Esophagus (tissue), 2 donors: ENCODE data around the gene ELAVL2. TPM values are rescaled to one million over a fixed set of nuclear protein-coding genes. Genes with fewer than 3 reads are reported as not detected.
"Not testable (repeated sequence)": the region's sequence is repeated elsewhere in the genome, so short reads cannot be mapped to it uniquely, and the experiment has no call there.

ENCODE experiments used
- H3K27ac ChIP-seq, 2 donors: one replicate each; pipeline ENCODE4 v1.5.1; 2013; ENCODE audit warnings: low read depth in 2 of 2, mild to moderate bottlenecking in 2 of 2, inconsistent platforms in 1 of 2, low read length in 1 of 2, moderate library complexity in 1 of 2
- H3K27me3 ChIP-seq, 2 donors: one replicate each; pipeline ENCODE4 v1.6.1; 2013; ENCODE audit warnings: low read length in 2 of 2, control low read depth in 1 of 2, mild to moderate bottlenecking in 1 of 2; ENCODE audit not compliant: insufficient read depth in 2 of 2, control insufficient read depth in 1 of 2
- H3K36me3 ChIP-seq, 2 donors: one replicate each; pipeline ENCODE4 v1.6.1; 2013; ENCODE audit warnings: low read length in 1 of 2; ENCODE audit not compliant: control insufficient read depth in 2 of 2, insufficient read depth in 2 of 2
- H3K4me1 ChIP-seq, 2 donors: one replicate each; pipeline ENCODE4 v1.6.1; 2013; ENCODE audit warnings: low read length in 1 of 2; ENCODE audit not compliant: control insufficient read depth in 2 of 2, insufficient read depth in 2 of 2
- H3K4me3 ChIP-seq, 2 donors: one replicate each; pipeline ENCODE4 v1.5.1; 2013; ENCODE audit warnings: low read length in 2 of 2, mild to moderate bottlenecking in 2 of 2, low read depth in 1 of 2, moderate library complexity in 1 of 2
- H3K9me3 ChIP-seq, 2 donors: one replicate each; pipeline ENCODE4 v1.6.1; 2013; ENCODE audit warnings: mild to moderate bottlenecking in 2 of 2, low read depth in 1 of 2, low read length in 1 of 2, moderate library complexity in 1 of 2; ENCODE audit not compliant: control insufficient read depth in 2 of 2, insufficient read depth in 1 of 2
- WGBS, 2 donors: extraction: QIAGEN DNeasy Blood & Tissue Kit; methylation state at CpG; one replicate each; pipeline ENCODE4 v1.1.7; 2013; 5-methylcytosine and 5-hydroxymethylcytosine counted together
- polyA plus RNA-seq, 2 donors: library from polyadenylated mRNA; stranded (reverse); fragments of 200-250 nt; gene quantifications; one replicate each; pipeline ENCODE4 v1.2.3, GENCODE V29; 2013
- donor health status: healthy with polysubstance abuse.
- donor health status: Bipolar disorder and iron deficiency.

The ELAVL2 gene
- polyA plus RNA-seq, 2 donors, result 0.02 TPM

GRCh38 chr9:23733495-23734078 lies 92.5 kb downstream of the ELAVL2 start:
- no peaks in the 10 kb centered on the region for H3K36me3 ChIP-seq
- no peak overlapping the region for H3K4me3 ChIP-seq
- H3K9me3 ChIP-seq, result no peaks in the 10 kb centered on the region
- H3K27me3 ChIP-seq, result no peaks in the 10 kb centered on the region
- H3K4me1 ChIP-seq, result no peaks in the 10 kb centered on the region
- H3K27ac ChIP-seq, result no peak overlapping the region
- 71 to 86% methylated on average over 2 of the region's 2 CpGs for WGBS, 2 donors

GRCh38 chr9:23731353-23731752 lies 94.7 kb downstream of the ELAVL2 start:
- Histone ChIP-seq H3K4me3 (no peak overlapping the region), H3K36me3 (no peaks in the 10 kb centered on the region), H3K27me3 (no peaks in the 10 kb centered on the region), H3K9me3 (no peaks in the 10 kb centered on the region), H3K27ac (no peak overlapping the region), H3K4me1 (no peaks in the 10 kb centered on the region)
- WGBS, 2 donors, result 55 to 74% methylated on average over 3 of the region's 3 CpGs

GRCh38 chr9:23730364-23730763 lies 95.7 kb downstream of the ELAVL2 start:
- no peaks in the 10 kb centered on the region for H3K36me3 ChIP-seq
- WGBS, 2 donors, result 81 to 83% methylated on average over 2 of the region's 2 CpGs
- no peaks in the 10 kb centered on the region for H3K4me1 ChIP-seq
- no peaks in the 10 kb centered on the region for H3K9me3 ChIP-seq
- H3K4me3 ChIP-seq, result no peak overlapping the region
- no peak overlapping the region for H3K27ac ChIP-seq
- no peaks in the 10 kb centered on the region for H3K27me3 ChIP-seq

GRCh38 chr9:23728736-23729135 lies 97.3 kb downstream of the ELAVL2 start:
- WGBS, 2 donors, result 72 to 81% methylated on average over 2 of the region's 2 CpGs
- H3K9me3 ChIP-seq, result no peaks in the 10 kb centered on the region
- no peak overlapping the region for H3K27ac ChIP-seq
- H3K27me3 ChIP-seq, result no peaks in the 10 kb centered on the region
- no peak overlapping the region for H3K4me3 ChIP-seq
- H3K4me1 ChIP-seq, result no peaks in the 10 kb centered on the region
- no peaks in the 10 kb centered on the region for H3K36me3 ChIP-seq

GRCh38 chr9:23725279-23725946 lies 100.6 kb downstream of the ELAVL2 start:
- WGBS, 2 donors, result 87 to 89% methylated on average over 6 of the region's 6 CpGs
- Histone ChIP-seq H3K36me3 (no peaks in the 10 kb centered on the region), H3K4me1 (no peaks in the 10 kb centered on the region)

GRCh38 chr9:23723672-23724071 lies 102.4 kb downstream of the ELAVL2 start:
- WGBS, 2 donors, result 84% methylated on average over 2 of the region's 2 CpGs
- no peaks in the 10 kb centered on the region for H3K36me3 ChIP-seq

More at GRCh38 chr9:23725279-23725946, 100.6 kb downstream of the ELAVL2 start:
- no peak overlapping the region for H3K27ac ChIP-seq
- H3K27me3 ChIP-seq, result no peaks in the 10 kb centered on the region
- no peaks in the 10 kb centered on the region for H3K9me3 ChIP-seq
- no peak overlapping the region for H3K4me3 ChIP-seq

GRCh38 chr9:23723048-23723447 lies 103.0 kb downstream of the ELAVL2 start:
- not testable (repeated sequence) for H3K9me3 ChIP-seq, H3K27ac ChIP-seq, H3K36me3 ChIP-seq, H3K4me3 ChIP-seq, H3K4me1 ChIP-seq, H3K27me3 ChIP-seq
- WGBS, 2 donors, result 87 to 95% methylated on average over 4 of the region's 4 CpGs

More at GRCh38 chr9:23723672-23724071, 102.4 kb downstream of the ELAVL2 start:
- Histone ChIP-seq H3K27me3 (no peaks in the 10 kb centered on the region), H3K4me3 (no peak overlapping the region), H3K27ac (no peak overlapping the region), H3K4me1 (no peaks in the 10 kb centered on the region), H3K9me3 (no peaks in the 10 kb centered on the region)

GRCh38 chr9:23721466-23721865 lies 104.6 kb downstream of the ELAVL2 start:
- Histone ChIP-seq H3K4me3 (no peak overlapping the region), H3K27ac (no peak overlapping the region), H3K9me3 (no peaks in the 10 kb centered on the region), H3K4me1 (no peaks in the 10 kb centered on the region), H3K27me3 (no peaks in the 10 kb centered on the region), H3K36me3 (no peaks in the 10 kb centered on the region)

GRCh38 chr9:23717505-23717904 lies 108.5 kb downstream of the ELAVL2 start:
- H3K36me3 ChIP-seq, result no peaks in the 10 kb centered on the region
- H3K27me3 ChIP-seq, result no peaks in the 10 kb centered on the region
- no peak overlapping the region for H3K4me3 ChIP-seq
- no peak overlapping the region for H3K27ac ChIP-seq
- H3K4me1 ChIP-seq, result no peaks in the 10 kb centered on the region
- H3K9me3 ChIP-seq, result no peaks in the 10 kb centered on the region
- 79 to 93% methylated on average over 2 of the region's 2 CpGs for WGBS, 2 donors

- H3K4me3 ChIP-seq, result no peak overlapping the region
- no peaks in the 10 kb centered on the region for H3K27me3 ChIP-seq
- 79 to 88% methylated on average over 3 of the region's 3 CpGs for WGBS, 2 donors
- peaks cover 0 to 2% of the 10 kb centered on the region in 2 donors for H3K9me3 ChIP-seq
- no peaks in the 10 kb centered on the region for H3K36me3 ChIP-seq
- no peak overlapping the region for H3K27ac ChIP-seq
- H3K4me1 ChIP-seq, result no peaks in the 10 kb centered on the region
Observed at GRCh38 chr9:23707249-23707648, 118.8 kb downstream of the ELAVL2 start.
